ENCODE results near the gene CDH4. TPM values are rescaled to one million over a fixed set of nuclear protein-coding genes. Genes with fewer than 3 reads are reported as not detected.
"Not testable (repeated sequence)": the region's sequence is repeated elsewhere in the genome, so short reads cannot be mapped to it uniquely, and the experiment has no call there.

The CDH4 gene
- total and polyA plus RNA-seq, 4 donors, result 0.06 to 0.10 TPM; not detected in 2

DNA sequence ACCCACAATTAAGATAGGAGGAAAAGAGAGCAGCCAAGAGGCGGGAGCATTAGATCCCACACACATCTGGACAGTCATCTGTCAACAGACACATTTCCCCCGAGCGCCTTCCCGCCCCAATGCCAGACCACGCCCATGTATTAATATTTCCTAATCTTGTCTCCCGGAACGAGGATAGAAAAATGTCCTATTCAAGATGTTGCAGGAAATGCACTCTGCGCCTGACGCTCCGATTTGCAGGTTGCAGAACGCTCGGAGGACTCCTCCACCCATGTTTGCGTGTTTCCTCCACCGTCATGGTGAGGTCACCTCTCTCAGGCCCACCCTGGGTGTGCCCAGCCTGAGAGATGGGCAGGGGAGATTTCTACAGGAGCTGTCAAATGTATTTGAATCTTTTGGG lies 598.4 kb downstream of the CDH4 start:
- no peak for ATAC-seq (ENCODE audit: low FRiP score)
- H3K27ac ChIP-seq (ENCODE audit: low read depth in 1 of 2, low read length in 2 of 2), result no peak overlapping the region
- H3K4me3 ChIP-seq (ENCODE audit: low read length in 2 of 2), result no peak overlapping the region
- H3K4me1 ChIP-seq (ENCODE audit: control insufficient read depth in 1 of 2, insufficient read depth in 2 of 2, low read length in 2 of 2), result no peaks in the 10 kb centered on the region
- WGBS, 2 donors, result 79 to 87% methylated on average over 14 of the region's 14 CpGs
- intact Hi-C loops (cut with DNase I), result no loop called here
- H3K9me3 ChIP-seq (ENCODE audit: control insufficient read depth, low read length), result no peaks in the 10 kb centered on the region
- no peaks in the 10 kb centered on the region for H3K36me3 ChIP-seq (ENCODE audit: control insufficient read depth in 1 of 2, insufficient read depth in 2 of 2, low read length in 1 of 2)
- no peaks in the 10 kb centered on the region for H3K27me3 ChIP-seq (ENCODE audit: control insufficient read depth in 1 of 2, insufficient read depth in 2 of 2, low read length in 1 of 2)
- DNase-seq, result peak in 1 of 2 donors; percentile 8

DNA sequence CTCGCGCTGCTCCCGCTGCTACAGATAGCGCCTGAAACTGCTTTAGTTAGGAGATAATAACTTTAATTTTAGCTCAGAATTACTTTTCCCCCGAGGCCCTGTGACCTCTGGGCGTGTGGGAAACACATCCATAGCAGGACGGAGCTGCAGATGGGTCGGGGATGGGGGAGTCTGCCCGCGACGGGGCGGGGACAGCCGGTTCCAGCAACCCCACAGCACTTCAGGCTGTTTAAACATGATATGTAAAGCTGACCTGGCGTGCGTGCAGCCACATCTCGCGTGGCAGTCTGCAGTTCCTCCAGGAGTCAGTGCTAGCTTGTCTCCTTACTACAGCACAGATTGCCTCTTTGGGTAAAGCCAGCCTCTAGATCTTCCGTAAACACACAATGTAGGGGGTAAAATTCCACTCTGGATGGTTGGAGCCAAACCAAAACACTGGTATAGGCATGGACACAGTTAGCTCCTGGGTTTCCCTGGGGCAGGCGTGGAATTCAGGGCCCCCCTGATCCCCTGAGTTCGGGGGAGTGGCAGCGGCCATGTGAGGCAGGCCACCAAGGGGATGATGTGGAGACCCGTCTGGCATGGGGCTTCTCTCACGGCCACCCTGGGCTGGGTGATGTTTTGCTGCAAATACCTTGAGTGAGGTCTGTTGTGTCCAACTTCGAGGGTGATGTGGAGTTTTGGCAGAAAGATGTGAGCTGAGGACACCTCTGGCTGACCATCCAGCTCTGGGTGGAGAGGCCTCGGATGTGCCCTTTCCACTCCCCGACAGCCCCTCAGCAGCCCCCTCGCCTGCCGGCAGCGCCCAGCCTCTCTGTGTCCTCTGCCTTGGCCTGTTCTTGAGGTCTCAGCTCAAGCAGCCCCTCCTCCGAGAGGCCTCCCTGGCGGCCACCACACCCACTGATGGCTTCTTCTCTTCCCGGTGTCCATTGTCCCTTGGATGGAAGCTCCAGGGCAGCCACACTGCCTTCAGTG lies 599.2 kb downstream of the CDH4 start:
- WGBS, 2 donors, result 52 to 57% methylated on average over 32 of the region's 32 CpGs
- ATAC-seq (ENCODE audit: low FRiP score) (no peak), DNase-seq (peak in 1 of 2 donors; percentile 35)
- intact Hi-C loops (cut with DNase I), result no loop called here
- Histone ChIP-seq H3K9me3 (ENCODE audit: control insufficient read depth, low read length) (peaks cover 1% of the 10 kb centered on the region), H3K27me3 (ENCODE audit: control insufficient read depth in 1 of 2, insufficient read depth in 2 of 2, low read length in 1 of 2) (no peaks in the 10 kb centered on the region), H3K36me3 (ENCODE audit: control insufficient read depth in 1 of 2, insufficient read depth in 2 of 2, low read length in 1 of 2) (no peaks in the 10 kb centered on the region), H3K4me3 (ENCODE audit: low read length in 2 of 2) (no peak overlapping the region), H3K27ac (ENCODE audit: low read depth in 1 of 2, low read length in 2 of 2) (no peak overlapping the region), H3K4me1 (ENCODE audit: control insufficient read depth in 1 of 2, insufficient read depth in 2 of 2, low read length in 2 of 2) (no peaks in the 10 kb centered on the region)

DNA sequence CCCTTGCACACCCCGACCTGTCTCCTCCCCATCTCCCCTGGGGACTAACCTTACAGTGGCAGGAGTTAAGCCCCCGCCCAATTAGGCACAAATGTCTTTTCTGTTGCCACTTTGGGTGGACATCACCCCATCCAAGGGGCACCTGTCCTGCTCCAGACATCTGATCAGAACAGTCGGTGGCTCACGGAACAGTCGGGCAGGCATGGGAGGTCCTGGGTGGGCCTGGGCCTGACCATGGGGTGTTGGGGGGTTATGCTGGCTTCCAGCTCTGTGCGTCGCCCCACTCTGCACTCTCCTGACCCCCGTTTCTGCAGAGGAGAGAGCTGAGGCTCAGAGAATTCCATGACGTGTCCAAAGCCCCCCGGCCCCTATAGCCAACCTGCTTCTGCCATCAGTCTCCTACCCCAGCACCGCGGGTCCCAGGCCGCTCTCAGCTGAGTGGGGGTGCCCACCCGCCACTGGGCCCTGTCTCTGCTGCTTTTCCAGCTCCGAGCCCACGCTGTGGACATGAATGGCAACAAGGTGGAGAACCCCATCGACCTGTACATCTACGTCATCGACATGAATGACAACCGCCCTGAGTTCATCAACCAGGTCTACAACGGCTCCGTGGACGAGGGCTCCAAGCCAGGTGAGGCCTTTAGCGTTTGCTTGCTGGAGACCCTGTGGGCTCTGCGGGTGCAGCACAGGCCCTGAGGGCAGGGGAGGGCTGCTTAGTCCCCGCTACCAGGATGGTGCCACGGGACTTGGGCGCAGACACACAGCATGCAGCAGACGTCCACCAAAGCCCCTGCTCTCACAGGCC lies 600.4 kb downstream of the CDH4 start:
- Histone ChIP-seq H3K27ac (ENCODE audit: low read depth in 1 of 2, low read length in 2 of 2) (no peak overlapping the region), H3K4me3 (ENCODE audit: low read length in 2 of 2) (no peak overlapping the region), H3K36me3 (ENCODE audit: control insufficient read depth in 1 of 2, insufficient read depth in 2 of 2, low read length in 1 of 2) (no peaks in the 10 kb centered on the region), H3K9me3 (ENCODE audit: control insufficient read depth, low read length) (peaks cover 3% of the 10 kb centered on the region), H3K4me1 (ENCODE audit: control insufficient read depth in 1 of 2, insufficient read depth in 2 of 2, low read length in 2 of 2) (no peaks in the 10 kb centered on the region), H3K27me3 (ENCODE audit: control insufficient read depth in 1 of 2, insufficient read depth in 2 of 2, low read length in 1 of 2) (no peaks in the 10 kb centered on the region)
- WGBS, 2 donors, result 87 to 91% methylated on average over 27 to 29 of the region's 29 CpGs
- intact Hi-C loops (cut with DNase I), result no loop called here
- ATAC-seq (ENCODE audit: low FRiP score), result no peak
- peak in 1 of 2 donors; percentile 25 for DNase-seq

DNA sequence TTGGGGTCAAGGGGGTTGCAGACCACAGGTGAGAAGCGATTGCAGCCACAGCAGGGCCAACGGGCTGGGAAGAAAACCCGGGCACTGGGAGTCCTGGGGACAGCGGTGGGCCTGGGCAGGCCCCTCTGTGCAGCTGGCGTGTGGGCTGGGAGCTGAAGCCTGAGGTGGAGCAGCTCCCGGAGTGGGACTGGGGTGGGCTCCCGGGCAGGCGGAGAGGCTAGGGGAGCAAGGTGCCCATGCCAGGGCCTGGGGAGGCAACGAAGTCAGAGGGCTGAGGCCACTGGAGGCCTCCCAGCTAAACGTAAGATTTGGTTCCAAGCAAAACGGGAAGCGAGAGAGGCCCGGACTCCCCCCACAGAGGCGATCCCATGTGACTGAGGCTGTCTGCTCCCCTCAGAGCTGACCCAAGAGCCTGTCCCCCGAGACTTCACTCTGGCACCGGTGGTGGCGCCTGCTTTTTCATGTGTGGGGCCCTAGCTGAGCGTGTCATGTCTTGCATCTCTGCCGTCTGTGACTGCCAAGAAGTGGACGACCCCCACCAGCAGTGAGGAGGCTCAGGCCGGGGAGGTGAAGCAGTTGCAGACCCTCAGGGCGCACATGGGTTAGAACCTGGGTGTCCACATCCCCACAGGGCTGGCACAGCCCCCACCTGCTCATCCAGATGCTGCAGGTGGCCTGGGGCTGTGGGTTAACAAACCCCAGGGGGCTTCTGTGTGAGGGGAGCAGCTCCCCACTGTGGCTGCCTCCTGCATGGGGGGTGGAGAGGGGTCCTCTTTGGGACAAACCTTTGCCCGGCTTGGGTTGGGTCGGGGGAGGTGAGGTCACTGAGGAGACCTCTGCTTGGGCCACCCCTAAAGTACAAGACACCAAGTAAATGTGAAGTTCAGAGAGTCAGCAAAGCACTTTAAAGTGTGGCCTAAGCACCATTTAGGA lies 601.3 kb downstream of the CDH4 start:
- no peak overlapping the region for H3K4me3 ChIP-seq (ENCODE audit: low read length in 2 of 2)
- WGBS, 2 donors, result 39 to 59% methylated on average over 24 of the region's 24 CpGs
- H3K36me3 ChIP-seq (ENCODE audit: control insufficient read depth in 1 of 2, insufficient read depth in 2 of 2, low read length in 1 of 2), result no peaks in the 10 kb centered on the region
- no peaks in the 10 kb centered on the region for H3K4me1 ChIP-seq (ENCODE audit: control insufficient read depth in 1 of 2, insufficient read depth in 2 of 2, low read length in 2 of 2)
- DNase-seq, result no peak
- H3K27me3 ChIP-seq (ENCODE audit: control insufficient read depth in 1 of 2, insufficient read depth in 2 of 2, low read length in 1 of 2), result no peaks in the 10 kb centered on the region
- no peak for ATAC-seq (ENCODE audit: low FRiP score)
- H3K9me3 ChIP-seq (ENCODE audit: control insufficient read depth, low read length), result peaks cover 3% of the 10 kb centered on the region
- no peak overlapping the region for H3K27ac ChIP-seq (ENCODE audit: low read depth in 1 of 2, low read length in 2 of 2)
- intact Hi-C loops (cut with DNase I), result no loop called here

DNA sequence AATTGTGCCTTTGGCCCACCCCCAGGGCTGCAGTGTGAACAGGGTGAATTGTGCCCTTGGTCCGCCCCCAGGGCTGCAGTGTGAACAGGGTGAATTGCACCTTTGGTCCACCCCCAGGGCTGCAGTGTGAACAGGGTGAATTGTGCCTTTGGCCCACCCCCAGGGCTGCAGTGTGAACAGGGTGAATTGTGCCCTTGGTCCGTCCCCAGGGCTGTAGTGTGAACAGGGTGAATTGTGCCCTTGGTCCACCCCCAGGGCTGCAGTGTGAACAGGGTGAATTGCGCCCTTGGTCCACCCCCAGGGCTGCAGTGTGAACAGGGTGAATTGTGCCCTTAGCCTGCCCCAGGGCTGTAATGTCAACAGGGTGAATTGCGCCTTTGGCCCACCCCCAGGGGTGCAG lies 602.5 kb downstream of the CDH4 start:
- ATAC-seq (ENCODE audit: low FRiP score); H3K36me3 ChIP-seq (ENCODE audit: control insufficient read depth in 1 of 2, insufficient read depth in 2 of 2, low read length in 1 of 2); H3K4me3 ChIP-seq (ENCODE audit: low read length in 2 of 2); H3K4me1 ChIP-seq (ENCODE audit: control insufficient read depth in 1 of 2, insufficient read depth in 2 of 2, low read length in 2 of 2); H3K27ac ChIP-seq (ENCODE audit: low read depth in 1 of 2, low read length in 2 of 2); DNase-seq; intact Hi-C loops (cut with DNase I); H3K9me3 ChIP-seq (ENCODE audit: control insufficient read depth, low read length); H3K27me3 ChIP-seq (ENCODE audit: control insufficient read depth in 1 of 2, insufficient read depth in 2 of 2, low read length in 1 of 2): not testable (repeated sequence)
- WGBS, 2 donors, result 91 to 94% methylated on average over 4 of the region's 4 CpGs

DNA sequence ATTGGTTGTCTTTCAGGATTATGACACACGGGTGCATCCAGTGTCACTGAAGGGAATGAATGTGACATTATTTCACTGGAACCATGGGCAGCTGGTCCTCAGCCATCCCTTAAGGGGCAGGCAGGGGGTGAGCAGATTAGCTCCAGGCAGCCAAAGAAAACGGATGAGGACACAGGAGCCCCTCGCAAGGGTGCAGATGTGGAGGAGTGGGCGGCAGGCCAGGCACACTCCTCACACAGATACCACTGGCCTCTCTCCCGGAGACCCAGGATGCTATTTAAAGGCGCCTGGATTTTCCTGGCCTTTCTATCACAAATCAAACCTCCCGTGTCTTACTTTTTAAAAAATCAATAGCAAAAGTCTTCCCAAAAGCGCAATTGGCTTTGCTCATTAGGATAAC lies 603.2 kb downstream of the CDH4 start:
- intact Hi-C loops (cut with DNase I), result no loop called here
- Histone ChIP-seq H3K9me3 (ENCODE audit: control insufficient read depth, low read length) (peaks cover 3% of the 10 kb centered on the region), H3K27me3 (ENCODE audit: control insufficient read depth in 1 of 2, insufficient read depth in 2 of 2, low read length in 1 of 2) (no peaks in the 10 kb centered on the region), H3K4me1 (ENCODE audit: control insufficient read depth in 1 of 2, insufficient read depth in 2 of 2, low read length in 2 of 2) (no peaks in the 10 kb centered on the region), H3K4me3 (ENCODE audit: low read length in 2 of 2) (no peak overlapping the region), H3K36me3 (ENCODE audit: control insufficient read depth in 1 of 2, insufficient read depth in 2 of 2, low read length in 1 of 2) (no peaks in the 10 kb centered on the region), H3K27ac (ENCODE audit: low read depth in 1 of 2, low read length in 2 of 2) (no peak overlapping the region)
- 31 to 32% methylated on average over 8 of the region's 8 CpGs for WGBS, 2 donors
- no peak for DNase-seq
- no peak for ATAC-seq (ENCODE audit: low FRiP score)

DNA sequence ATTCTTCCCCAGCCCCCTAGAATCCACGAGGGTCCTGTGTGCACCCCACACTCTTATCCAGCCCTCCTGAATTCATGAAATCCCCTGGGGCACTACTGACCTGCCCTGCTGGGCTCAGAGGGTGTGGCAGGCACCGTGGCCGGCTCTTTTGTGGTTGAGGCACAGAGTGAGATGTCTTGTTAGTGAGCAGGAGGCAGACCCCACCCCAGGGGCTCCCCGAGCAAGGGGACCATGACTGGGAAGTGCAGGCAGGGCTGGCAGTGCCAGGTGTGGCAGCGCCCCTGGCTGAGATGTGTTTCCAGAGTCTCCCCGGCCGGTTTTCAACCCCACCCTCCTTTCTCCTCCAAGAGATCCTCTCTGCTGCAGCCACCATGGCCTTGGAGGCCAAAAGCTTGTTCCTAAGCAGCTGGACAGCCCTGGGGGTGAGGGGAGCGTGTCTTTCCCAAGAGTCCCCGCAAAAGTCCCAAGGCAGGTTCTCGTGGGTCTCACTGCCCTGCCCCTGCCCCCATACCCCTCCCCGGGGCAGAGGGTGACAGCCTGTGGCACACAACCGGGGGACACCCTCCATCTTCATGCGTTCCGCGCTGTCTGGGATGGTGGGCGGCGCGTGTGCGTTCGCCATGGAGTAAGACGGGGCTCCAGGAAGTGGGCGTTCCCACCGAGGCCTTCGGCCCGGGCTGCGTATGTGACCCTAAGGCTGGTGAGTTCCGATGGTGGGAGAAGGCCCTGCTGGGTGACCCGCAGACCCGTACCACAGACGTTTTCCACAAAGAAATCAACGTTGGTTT lies 604.8 kb downstream of the CDH4 start:
- intact Hi-C loops (cut with DNase I), result no loop called here
- Histone ChIP-seq H3K9me3 (ENCODE audit: control insufficient read depth, low read length) (peaks cover 3% of the 10 kb centered on the region), H3K4me3 (ENCODE audit: low read length in 2 of 2) (no peak overlapping the region), H3K27me3 (ENCODE audit: control insufficient read depth in 1 of 2, insufficient read depth in 2 of 2, low read length in 1 of 2) (no peaks in the 10 kb centered on the region), H3K36me3 (ENCODE audit: control insufficient read depth in 1 of 2, insufficient read depth in 2 of 2, low read length in 1 of 2) (no peaks in the 10 kb centered on the region), H3K27ac (ENCODE audit: low read depth in 1 of 2, low read length in 2 of 2) (no peak overlapping the region), H3K4me1 (ENCODE audit: control insufficient read depth in 1 of 2, insufficient read depth in 2 of 2, low read length in 2 of 2) (no peaks in the 10 kb centered on the region)
- ATAC-seq (ENCODE audit: low FRiP score), result no peak
- 86 to 89% methylated on average over 31 of the region's 31 CpGs for WGBS, 2 donors
- DNase-seq, result no peak

DNA sequence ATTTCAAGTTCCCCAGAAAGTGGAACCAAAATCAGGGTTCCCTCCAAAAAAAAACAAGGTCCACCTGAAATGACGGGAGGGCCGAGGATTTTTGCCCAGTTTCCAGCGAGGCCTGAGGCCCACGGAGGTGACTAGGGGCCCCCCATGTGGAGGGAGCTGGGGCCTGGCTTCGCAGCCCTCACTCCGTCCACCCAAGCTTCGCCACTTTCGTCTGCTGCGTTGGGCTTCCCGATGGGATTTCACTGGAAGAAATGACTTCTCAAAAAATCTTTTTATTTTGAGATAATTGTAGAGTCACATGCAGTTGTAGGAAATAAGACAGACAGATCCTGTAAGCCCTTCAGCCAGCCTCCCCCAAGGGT lies 605.3 kb downstream of the CDH4 start:
- DNase-seq, result no peak
- ATAC-seq (ENCODE audit: low FRiP score), result no peak
- Histone ChIP-seq H3K4me1 (ENCODE audit: control insufficient read depth in 1 of 2, insufficient read depth in 2 of 2, low read length in 2 of 2) (no peaks in the 10 kb centered on the region), H3K36me3 (ENCODE audit: control insufficient read depth in 1 of 2, insufficient read depth in 2 of 2, low read length in 1 of 2) (no peaks in the 10 kb centered on the region), H3K27ac (ENCODE audit: low read depth in 1 of 2, low read length in 2 of 2) (no peak overlapping the region), H3K27me3 (ENCODE audit: control insufficient read depth in 1 of 2, insufficient read depth in 2 of 2, low read length in 1 of 2) (no peaks in the 10 kb centered on the region), H3K4me3 (ENCODE audit: low read length in 2 of 2) (no peak overlapping the region), H3K9me3 (ENCODE audit: control insufficient read depth, low read length) (peaks cover 3% of the 10 kb centered on the region)
- intact Hi-C loops (cut with DNase I), result no loop called here
- 74 to 76% methylated on average over 10 of the region's 10 CpGs for WGBS, 2 donors
